Measurements from ENCODE around the gene ADGRD1.
"Not testable (repeated sequence)": the region's sequence is repeated elsewhere in the genome, so short reads cannot be mapped to it uniquely, and the experiment has no call there.

ADGRD1 gene

DNA sequence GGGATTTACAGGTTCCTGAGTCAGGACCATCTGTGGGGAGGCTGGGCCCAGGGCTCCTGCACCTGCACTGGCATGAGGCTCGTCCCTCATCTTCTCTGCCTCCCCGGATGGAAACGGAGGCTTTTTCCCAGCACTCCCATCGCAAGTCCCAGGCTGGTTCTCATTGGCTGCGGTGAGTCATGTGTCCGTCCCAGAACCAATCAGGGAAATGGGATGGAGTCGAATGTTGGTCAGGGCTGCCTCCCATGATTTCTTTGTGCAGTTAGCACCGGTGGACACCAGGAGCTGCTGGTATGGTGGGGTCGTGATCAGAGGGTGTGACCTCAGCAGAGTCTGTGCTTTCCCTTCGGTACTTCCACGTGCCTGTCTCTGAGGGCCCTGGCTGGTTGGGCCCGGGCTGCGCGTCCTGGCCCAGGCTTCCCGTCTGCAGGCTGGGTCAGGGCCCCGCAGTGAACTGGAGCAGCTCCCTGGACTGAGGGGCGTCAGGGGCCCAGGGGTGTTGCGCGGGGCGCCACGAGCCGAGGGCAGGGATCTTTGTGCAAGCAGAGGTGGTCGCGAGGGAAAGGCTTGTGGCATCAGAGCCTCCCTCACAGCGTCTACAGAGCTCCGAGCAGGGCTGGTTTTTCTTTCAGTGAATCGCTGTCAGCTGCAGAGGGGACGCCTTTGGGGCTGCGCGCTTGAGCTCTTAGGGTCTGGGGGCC is 168.1 kb downstream of the ADGRD1 start:
- DNase-seq (ENCODE audit: low spot score) = no peak

DNA sequence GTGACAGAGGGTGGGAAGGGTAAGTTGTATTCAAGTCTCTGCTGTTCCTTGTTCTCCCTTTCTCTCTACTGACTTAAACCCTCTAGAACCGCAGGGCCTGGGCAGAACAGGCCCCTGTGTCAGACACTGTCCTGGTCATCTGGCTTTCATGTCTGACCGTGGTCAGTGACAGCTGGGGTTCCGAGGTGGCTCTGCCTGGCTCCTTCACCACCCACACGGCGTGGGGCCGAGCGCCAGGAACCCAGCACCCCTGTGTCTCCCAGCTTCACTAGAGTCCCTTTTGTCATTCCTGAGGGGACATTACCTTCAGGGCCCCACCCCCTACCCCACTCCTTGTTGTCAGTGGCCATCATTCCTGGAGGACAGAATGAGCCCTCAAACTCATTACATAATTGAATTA is 168.9 kb downstream of the ADGRD1 start:
- DNase-seq (ENCODE audit: low spot score) = no peak

DNA sequence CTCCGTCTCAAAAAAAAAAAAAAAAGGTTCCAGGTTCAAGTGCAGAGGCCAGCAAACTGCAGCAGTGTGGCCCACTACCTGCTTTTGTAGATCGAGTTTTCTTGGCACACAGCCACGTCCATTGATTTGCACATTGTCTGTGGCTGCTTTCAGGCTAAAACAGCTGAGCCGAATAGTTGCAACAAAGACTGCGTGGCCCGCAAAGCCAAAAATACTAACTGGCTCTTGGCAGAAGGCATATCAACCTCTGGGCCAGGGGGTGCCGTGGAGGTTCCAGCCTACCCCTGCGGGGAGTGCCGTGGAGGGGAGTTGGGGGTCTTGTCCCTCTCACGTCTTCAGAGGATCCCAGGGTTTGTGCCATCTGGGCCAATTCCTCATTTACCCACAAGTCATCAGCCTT is 170.1 kb downstream of the ADGRD1 start:
- no peak for DNase-seq (ENCODE audit: low spot score)

DNA sequence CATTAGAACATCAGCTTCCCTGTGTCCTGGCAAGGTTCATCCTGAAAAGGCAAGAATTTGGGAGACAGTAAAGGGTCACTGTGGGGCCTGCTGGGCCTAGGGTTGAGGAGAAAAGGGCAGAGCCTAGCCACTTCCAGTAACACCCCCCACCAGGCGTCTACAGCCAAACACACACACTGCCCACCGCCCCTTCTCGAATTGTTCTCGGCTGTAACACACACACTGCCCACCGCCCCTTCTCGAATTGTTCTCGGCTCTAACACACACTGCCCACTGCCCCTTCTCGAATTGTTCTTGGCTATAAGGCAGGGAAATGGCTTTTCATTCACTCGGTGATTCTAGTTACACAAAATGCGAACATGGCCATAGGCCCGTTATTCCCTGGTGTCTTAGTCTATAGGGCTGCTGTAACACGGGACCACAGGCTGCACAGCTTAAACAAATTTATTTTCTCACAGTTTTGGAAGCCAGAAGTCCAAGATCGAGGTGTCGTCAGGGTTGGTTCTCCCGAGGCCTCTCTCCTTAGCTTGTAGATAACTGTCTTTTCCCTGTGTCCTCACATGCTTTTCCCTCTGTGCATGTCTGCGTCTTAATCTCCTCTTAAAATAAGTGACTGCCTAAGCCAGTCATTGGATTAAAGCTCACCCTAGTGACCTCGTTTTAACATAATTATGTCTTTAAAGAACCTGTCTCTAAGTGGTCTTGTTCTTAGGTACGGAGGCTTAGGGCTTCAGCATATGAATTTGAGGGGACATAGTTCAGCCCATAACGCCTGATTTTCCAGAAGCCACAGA is 171.0 kb downstream of the ADGRD1 start:
- DNase-seq (ENCODE audit: low spot score) = no peak

DNA sequence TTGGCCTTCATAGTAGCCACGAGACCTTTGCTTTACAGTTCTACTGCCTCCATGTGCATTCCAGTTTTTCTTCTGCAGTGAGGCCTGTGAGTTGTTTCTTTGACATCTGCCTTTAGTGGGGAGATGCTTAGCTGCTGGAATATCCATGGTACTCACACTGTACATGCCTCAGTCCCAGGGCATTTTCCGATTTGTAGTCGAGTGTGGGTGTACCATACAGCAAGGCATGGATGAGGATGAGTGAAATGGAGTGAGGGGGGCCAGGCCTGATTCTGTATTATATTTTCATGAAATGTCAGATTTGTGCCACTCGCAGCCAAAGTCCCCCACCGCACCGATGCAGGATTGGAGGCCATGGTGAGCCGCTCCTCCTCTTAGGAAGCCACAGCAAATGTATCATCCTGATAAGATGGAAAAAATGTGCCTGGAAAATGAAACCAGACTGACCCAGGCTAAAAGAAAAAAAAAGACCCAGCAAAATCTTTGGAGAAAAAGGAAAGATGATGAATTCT is 173.0 kb downstream of the ADGRD1 start:
- DNase-seq (ENCODE audit: low spot score) = no peak

DNA sequence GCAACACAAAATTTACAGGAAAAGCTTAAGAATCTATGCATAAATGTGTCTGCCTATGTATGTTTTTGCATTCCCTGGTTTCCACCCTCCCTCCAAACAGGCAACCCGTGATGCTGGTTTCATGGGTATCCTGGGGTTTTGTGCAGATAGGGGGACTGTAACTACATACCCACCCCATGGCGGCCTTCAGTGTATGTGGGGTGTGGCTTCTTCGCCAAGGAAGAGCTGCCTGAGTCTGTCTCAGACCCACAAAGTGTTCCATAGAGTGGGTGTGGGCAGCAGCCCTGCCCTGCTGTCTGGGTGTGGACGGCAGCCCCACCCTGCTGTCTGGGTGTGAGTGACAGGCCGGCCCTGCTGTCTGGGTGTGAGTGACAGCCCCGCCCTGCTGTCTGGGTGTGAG is 174.8 kb downstream of the ADGRD1 start:
- DNase-seq (ENCODE audit: low spot score) = no peak

DNA sequence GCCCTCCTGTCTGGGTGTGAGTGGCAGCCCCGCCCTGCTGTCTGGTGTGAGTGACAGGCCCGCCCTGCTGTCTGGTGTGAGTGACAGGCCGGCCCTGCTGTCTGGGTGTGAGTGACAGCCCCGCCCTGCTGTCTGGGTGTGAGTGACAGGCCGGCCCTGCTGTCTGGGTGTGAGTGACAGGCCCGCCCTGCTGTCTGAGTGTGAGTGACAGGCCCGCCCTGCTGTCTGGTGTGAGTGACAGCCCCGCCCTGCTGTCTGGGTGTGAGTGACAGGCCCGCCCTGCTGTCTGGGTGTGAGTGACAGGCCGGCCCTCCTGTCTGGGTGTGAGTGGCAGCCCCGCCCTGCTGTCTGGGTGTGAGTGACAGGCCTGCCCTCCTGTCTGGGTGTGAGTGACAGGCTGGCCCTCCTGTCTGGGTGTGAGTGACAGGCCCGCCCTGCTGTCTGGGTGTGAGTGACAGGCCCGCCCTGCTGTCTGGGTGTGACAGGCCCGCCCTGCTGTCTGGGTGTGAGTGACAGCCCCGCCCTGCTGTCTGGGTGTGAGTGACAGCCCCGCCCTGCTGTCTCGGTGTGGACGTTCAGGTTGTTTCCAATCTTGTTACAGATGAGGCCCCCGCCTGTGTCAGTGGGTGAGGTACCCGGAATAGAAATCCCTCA is 175.4 kb downstream of the ADGRD1 start:
- DNase-seq (ENCODE audit: low spot score) = not testable (repeated sequence)

DNA sequence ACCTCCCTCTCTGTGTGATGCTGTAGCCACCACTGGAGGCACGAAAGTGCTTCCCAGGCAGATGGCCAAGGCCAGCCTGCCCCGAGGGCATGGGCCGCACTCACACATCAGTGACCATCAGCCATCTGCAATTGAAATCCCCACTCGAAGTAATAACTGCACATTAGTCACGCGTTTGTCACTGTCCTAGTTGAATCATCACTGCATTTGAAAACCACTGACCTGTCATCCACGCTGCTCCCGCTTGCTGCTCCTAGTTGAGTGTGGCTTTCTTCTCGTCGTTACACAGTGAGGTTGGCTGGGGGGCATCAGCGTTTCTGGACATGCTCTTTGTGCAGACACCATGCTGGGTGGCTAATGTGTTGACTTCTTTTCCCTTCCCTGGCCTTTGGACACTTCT is 176.1 kb downstream of the ADGRD1 start:
- peak; percentile 58 for DNase-seq (ENCODE audit: low spot score)

DNA sequence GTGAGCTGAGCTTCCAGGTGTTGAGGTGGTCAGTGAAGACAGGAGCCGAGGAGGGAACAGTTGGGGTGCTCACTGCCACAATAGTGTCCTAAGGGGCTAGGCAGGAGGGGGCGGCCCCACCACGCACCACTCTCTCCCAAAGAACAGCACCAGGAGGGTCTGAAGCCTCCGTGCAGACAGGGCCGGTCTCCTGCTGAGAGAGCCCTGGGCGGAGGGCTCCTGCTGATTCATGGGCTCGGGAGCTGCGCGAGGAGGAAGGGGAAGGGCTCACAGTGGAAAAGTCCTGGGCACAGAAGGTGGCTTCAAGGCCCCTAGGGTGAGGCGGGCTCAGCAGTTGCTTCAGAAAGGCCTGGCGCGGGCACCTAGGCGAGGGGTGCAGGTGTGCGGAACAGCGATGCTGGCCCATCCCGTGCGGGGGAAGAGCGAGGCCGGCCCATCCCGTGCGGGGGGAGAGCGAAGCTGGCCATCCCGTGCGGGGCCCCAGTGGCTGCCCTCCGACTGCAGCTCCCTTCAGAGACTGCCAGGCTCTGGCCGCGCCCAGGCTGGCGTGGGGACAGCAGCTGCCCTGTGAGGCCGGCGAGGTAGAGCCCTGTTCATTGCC is 176.7 kb downstream of the ADGRD1 start:
- DNase-seq (ENCODE audit: low spot score) = no peak

DNA sequence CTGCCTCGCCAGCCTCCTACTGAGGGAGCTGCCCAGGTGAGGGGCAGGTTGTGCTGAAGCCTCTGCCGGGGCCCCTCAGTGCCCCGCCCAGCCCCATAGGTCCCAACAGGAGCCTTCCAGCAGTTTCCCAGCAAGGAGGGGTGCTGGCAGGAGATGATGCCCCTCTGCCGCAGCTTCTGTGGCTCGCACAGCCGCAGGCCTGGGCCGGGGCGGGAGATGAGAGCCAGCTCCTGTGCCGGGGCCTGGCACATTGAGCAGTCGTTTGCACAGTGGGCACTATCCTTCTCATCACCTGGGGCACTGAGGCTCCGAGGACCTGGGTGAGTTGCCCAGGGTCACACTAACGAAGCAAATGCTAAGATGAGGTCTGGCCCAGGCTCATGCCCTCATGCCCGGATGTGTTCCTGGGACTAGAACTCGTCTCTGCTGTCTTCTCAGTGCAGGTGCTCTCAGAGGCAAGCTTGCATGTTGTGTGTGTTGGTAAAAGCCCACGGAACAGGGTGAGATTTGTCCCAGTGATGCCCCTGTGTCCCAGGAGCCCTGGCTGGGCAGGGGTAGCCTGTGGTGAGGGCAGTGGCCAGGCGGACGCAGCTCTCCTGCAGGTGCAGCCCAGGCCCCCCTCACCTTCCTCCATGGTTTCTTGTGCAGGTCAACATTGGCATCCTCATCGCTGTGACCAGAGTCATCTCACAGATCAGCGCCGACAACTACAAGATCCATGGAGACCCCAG is 177.5 kb downstream of the ADGRD1 start:
- no peak for DNase-seq (ENCODE audit: low spot score)

DNA sequence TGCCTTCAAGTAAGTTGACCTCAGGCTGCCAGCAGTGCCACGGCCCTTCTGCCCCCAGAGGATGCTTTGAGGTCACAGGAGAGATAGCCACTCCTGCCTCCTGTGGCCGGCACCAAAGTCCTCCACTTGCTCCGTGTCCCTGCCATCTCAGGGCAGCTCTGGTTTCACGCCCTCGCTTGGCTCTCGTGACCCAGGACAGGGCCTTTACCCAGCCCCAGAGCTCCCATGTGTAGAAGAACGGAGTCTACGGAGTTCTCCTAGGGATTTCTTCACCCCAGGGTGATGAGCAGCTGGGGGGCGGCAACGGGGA is 178.1 kb downstream of the ADGRD1 start:
- no peak for DNase-seq (ENCODE audit: low spot score)

DNA sequence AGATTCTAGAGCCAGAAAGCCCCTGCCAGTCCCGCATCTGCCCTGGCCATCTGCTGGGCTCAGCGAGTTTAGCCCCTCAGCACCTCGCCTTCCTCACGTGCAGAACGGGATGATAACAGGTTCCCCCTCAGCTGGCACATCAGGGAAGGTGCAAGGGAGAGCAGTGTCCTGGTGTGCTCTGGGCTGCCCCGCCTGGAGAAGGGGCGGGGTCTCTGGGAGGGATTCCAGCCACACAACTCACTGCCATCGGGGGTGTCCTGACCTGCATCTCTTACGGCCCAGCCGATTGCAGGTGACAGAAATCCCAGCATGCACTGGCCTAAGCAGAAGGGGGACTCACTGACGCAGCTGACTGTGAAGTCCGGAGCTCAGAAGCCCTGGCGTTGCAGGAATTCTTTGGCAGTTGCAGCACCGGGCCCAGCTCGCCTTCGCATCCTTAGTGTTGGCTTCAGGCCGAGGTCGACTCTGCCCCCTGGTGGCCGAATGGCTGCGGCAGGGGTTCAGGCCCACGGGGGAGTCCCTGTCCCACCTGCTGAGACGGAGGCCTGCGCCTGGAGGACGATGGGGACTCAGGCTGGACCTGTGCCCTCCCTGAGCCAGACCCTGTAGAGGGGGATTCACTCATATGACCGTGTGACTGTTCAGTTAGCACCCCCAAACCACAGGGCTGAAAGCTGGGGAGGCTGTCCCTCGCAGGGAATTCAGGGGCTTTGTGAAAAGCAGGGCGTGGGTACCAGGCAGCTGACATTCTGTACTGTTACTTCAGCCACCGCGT is 178.6 kb downstream of the ADGRD1 start:
- peak; percentile 81 for DNase-seq (ENCODE audit: low spot score)

DNA sequence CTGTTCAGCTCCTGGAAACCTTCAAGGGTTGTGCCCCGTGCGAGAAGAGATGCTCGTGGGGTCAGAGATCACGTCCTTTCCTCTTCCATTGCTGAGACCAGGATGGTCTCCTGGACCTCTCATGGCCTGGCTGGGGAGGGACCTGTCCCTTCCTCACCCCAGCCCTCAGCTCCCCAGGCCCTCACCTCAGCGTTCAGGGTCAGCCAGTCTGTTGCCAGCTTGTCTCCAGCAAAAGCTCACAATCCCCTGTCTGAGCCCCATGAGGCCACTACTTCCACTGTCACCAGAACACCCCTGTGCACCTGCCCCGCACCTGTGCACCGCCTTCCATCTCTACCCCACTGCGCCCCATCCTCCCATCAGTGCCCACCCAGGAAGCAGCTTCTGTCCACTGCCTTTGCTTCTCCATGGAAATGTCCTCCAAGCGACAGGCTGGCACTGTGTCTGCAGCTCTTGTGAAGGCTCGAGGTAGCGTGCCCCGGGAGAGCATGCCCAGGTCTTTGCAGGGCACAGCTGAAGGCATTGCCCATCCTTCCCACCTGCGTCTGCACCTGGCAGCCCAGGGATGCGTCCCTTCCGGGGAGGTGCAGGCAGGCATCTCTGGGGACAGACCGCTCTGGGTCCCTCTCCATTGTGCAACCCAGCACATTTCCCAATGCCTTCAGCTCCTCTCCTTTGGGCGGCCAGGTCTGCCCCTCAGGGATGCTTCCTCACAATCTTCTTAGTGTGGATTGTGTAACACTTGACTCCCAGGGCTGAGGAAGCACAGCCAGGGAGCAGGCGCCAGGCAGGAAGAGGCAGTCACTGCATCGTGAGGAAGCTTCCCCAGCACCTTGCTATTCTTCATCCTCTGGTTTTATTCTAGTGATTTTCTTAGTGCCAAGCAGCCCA is 179.6 kb downstream of the ADGRD1 start:
- DNase-seq (ENCODE audit: low spot score) = no peak

DNA sequence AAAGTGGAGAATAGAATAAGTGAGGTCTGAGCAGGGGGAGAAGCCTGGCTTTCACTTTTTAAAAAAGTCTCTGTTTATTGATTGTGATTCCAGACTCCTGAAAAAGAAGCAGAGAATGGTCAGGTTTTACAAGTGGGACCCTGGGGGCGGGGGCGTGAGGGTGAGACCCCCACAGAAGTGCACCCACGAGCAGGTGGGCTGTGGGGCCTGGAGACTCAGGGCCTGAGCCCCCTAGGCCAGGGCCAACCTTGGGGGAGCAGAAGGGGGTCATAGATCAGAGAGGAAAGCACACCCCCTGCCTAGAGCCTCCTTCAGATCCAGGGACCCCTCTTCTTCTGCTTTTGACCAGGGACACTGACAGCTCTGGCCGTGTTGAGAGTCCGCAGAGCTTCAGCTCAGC is 180.3 kb downstream of the ADGRD1 start:
- DNase-seq (ENCODE audit: low spot score) = no peak

DNA sequence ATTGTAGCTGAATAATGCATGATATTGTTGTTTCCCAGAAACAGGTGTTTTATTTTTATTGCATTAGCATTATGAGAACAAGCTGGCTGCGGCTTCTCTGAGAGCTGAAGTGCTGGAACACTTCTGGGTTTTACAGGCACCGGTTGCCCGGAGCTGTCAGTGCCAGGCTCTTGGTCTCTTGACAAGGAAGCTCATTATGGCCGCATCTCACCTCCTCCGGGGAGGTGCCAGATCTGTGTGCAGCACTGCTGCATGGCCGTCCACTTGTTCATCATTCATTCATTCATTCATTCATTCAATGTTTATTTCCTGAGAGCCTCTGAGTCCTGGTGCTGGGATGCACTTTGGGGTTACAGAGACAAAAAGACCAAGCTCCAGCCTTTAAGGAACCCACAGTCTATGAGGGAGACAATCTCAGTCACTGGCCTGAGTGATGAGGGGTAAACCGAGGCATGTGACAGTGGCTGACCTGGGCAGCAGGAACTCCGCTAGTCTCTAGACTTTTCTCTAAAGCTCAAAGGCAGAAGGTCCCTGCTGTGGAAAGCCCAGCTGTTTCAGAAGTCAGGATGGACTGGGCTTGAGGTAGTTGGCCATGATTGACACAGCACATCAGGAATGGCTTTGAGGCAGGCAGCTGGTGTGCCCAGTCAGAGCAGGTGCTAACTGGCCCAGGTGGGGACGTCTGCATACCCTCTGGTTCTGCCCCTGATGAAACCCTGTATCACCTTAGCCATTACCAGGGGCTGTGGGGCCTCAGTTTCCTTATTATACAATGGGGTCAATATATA is 181.0 kb downstream of the ADGRD1 start:
- DNase-seq (ENCODE audit: low spot score) = no peak

DNA sequence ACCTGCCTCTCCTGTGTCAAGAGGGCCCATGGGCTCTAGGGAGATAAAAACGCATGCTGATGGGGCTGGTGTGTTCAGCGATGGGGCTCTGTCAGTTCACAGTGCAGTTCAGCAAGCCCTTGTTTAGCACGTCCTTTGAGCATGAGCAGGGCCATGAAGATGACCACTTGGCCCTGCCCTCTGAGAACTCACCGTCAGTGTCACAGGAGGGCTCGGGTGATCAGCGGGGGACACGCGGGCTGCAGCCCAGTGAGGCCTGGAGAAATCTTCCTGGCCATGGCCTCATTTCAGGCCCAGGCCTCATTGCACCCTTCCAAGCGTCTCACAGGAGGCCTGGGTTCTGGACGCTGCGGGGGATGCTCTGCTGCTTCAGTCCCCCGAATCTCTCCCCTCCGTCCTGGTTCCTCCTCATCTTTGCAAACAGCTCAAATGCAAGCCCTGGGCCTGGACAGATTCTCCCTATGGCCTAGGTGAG is 181.6 kb downstream of the ADGRD1 start:
- DNase-seq (ENCODE audit: low spot score) = no peak

DNA sequence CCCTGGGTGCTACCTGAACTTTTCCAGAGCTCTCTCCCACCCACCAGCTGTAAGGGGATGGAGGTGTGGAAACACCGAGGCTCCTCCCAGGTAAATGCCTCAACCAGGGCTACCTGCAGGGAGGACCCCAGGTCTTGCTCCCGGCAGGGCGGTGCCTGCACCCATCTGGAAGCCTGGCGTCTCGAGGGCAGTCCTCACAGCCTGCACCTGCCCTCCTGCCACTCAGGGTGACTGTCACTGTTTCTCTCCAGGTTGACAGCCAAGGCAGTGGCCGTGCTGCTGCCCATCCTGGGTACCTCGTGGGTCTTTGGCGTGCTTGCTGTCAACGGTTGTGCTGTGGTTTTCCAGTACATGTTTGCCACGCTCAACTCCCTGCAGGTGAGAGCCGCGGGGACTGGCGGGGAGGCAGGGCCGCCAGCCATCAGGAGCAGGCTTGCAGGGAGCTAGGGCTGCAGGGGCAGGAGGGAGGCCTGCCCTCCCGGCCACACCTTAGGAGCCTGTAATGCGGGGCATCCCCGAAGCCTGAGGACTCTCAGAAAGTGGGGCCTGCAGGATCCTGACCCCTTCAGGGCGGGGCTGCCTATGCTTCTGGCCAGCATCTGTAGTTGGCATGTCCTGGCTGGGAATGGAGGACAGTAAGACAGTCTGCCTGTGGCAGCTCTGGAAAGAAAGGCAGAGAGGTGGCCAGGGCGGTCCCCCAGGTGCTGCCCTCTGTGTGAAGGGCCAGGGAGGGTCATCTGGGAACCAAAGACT is 182.3 kb downstream of the ADGRD1 start:
- DNase-seq (ENCODE audit: low spot score) = no peak

DNA sequence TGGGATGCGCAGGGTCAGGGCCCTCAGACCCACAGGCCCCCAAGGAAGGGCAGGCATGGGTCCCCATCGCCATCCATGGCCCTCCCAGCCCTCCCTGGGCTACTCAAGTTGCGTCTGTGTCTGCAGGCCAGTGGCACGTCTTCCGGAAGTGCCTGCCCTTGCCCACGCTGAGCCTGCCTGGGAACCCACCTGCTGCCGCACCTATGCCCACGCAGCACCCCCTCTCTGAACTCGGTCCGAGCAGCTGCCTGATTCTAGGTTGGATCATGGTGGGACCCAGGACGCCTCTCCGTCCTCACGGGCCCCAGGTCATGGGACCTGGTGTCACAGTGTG is 182.8 kb downstream of the ADGRD1 start:
- DNase-seq (ENCODE audit: low spot score) = no peak
